Caco-2 (cell line): ENCODE results near the gene C1orf174. TPM values are rescaled to one million over a fixed set of nuclear protein-coding genes. Genes with fewer than 3 reads are reported as not detected.

Source experiments
- Bru-seq: library from RNA; stranded (reverse); fragments of 400-500 nt; gene quantifications from one replicate; lab custom pipeline; 2021; lab: Mats Ljungman, UMichigan
- BruChase-seq, 2 experiments: library from RNA; stranded (reverse); fragments of 400-500 nt; gene quantifications; one replicate each; lab custom pipeline; 2021; lab: Mats Ljungman, UMichigan
- BruUV-seq: library from RNA; stranded (reverse); fragments of 400-500 nt; replicated peaks from 2 replicates; lab custom pipeline; 2021; lab: Mats Ljungman, UMichigan
- CTCF ChIA-PET: fragments of 300-600 bp; sonication (Branson Sonifier 250); formaldehyde crosslinking; loops from one replicate; lab custom pipeline; 2022; ENCODE audit warnings: antibody characterized with exemption; lab: Charles Lee
- POLR2A ChIA-PET: fragments of 300-600 bp; sonication (Branson Sonifier 250); formaldehyde crosslinking; loops from one replicate; lab custom pipeline; 2022; ENCODE audit warnings: antibody characterized with exemption; lab: Charles Lee
- DNase-seq, 2 experiments: peaks; one replicate each; pipeline versions ENCODE4 v3.0.0 to v3.0.0-alpha.2; 2020 to 2022
- H3K27me3 ChIP-seq: replicated peaks from 2 replicates; pipeline ENCODE4 v1.6.0; 2011; ENCODE audit warnings: low read length; ENCODE audit not compliant: control insufficient read depth, insufficient read depth
- H3K36me3 ChIP-seq: 2 replicates; pipeline ENCODE4 v1.5.1; 2011; ENCODE audit warnings: low read length; ENCODE audit not compliant: control insufficient read depth, insufficient read depth
- H3K4me1 ChIP-seq: fragments of 250-450 bp; sonication (Bioruptor Pico); 2 replicates; pipeline ENCODE4 v1.5.1; 2020; ENCODE audit warnings: mild to moderate bottlenecking
- H3K4me3 ChIP-seq: 2 replicates; pipeline ENCODE4 v1.5.1; 2011; ENCODE audit warnings: low read depth, mild to moderate bottlenecking, control low read depth, low read length
- H3K9me3 ChIP-seq: fragments of 250-450 bp; sonication (Bioruptor Pico); 2 replicates; pipeline ENCODE4 v1.5.1; 2020; ENCODE audit warnings: mild to moderate bottlenecking, moderate library complexity
- H3K27ac Mint-ChIP-seq: one replicate; pipeline ENCODE4 v1.8.0; 2022; ENCODE audit warnings: mixed read lengths; ENCODE audit not compliant: unreplicated experiment
- H3K27me3 Mint-ChIP-seq: one replicate; pipeline ENCODE4 v1.8.0; 2022; ENCODE audit warnings: mixed read lengths; ENCODE audit not compliant: insufficient read depth, unreplicated experiment
- H3K36me3 Mint-ChIP-seq: one replicate; pipeline ENCODE4 v1.8.0; 2022; ENCODE audit warnings: mild to moderate bottlenecking, mixed read lengths; ENCODE audit not compliant: insufficient read depth, unreplicated experiment
- H3K4me1 Mint-ChIP-seq: one replicate; pipeline ENCODE4 v1.8.0; 2022; ENCODE audit warnings: low read depth, mixed read lengths; ENCODE audit not compliant: unreplicated experiment
- H3K4me3 Mint-ChIP-seq: one replicate; pipeline ENCODE4 v1.8.0; 2022; ENCODE audit warnings: mild to moderate bottlenecking, moderate library complexity, mixed read lengths; ENCODE audit not compliant: unreplicated experiment
- H3K9me3 Mint-ChIP-seq: one replicate; pipeline ENCODE4 v1.8.0; 2022; ENCODE audit warnings: mixed read lengths; ENCODE audit not compliant: unreplicated experiment
- intact Hi-C: fragments of 100-400 bp; cut with micrococcal nuclease; formaldehyde crosslinking; loops from one replicate; pipeline ENCODE4 v1.10.0; 2022; ENCODE audit not compliant: unreplicated experiment
- long read RNA-seq: library from polyadenylated mRNA; stranded (forward); transcript quantifications from one replicate; pipeline ENCODE4 v2.0.0, GENCODE V29; 2022
- total RNA-seq: library from RNA; stranded (reverse); gene quantifications from 2 replicates; pipeline ENCODE4 v1.2.3, GENCODE V29; 2022
- TF ChIP-seq, protein P1 (sequence below), 2 experiments: fragments of 200-600 bp in 1 of 2; IDR thresholded peaks; 1 replicate in 1 of 2; 2 replicates in 1 of 2; pipeline versions ENCODE4 v1.5.1 to v1.8.0; 2011 to 2022; ENCODE audit warnings: antibody characterized with exemption in 1 of 2, control low read depth in 1 of 2, inconsistent platforms in 1 of 2, low read depth in 1 of 2, low read length in 1 of 2, mild to moderate bottlenecking in 1 of 2, moderate library complexity in 1 of 2; ENCODE audit not compliant: insufficient read depth in 1 of 2, severe bottlenecking in 1 of 2, unreplicated experiment in 1 of 2

Gene C1orf174
- total RNA-seq (19.0 and 19.2 TPM in 2 replicates), Bru-seq, nascent RNA (percentile 71 among the genes with signal in this experiment), BruChase-seq, experiment 1, labeled RNA remaining after a 2-hour chase (percentile 79 among the genes with signal in this experiment), BruChase-seq, experiment 2, labeled RNA remaining after a 6-hour chase (percentile 74 among the genes with signal in this experiment)
- long read RNA-seq, transcript C1orf174-201 (4 exons, 1,666 nt) = major isoform, 50 of 58 reads
- long read RNA-seq, partial matches to known transcripts = 0 of 58 reads
- long read RNA-seq, other reads (novel, unspliced or antisense) = 8 of 58 reads

DNA sequence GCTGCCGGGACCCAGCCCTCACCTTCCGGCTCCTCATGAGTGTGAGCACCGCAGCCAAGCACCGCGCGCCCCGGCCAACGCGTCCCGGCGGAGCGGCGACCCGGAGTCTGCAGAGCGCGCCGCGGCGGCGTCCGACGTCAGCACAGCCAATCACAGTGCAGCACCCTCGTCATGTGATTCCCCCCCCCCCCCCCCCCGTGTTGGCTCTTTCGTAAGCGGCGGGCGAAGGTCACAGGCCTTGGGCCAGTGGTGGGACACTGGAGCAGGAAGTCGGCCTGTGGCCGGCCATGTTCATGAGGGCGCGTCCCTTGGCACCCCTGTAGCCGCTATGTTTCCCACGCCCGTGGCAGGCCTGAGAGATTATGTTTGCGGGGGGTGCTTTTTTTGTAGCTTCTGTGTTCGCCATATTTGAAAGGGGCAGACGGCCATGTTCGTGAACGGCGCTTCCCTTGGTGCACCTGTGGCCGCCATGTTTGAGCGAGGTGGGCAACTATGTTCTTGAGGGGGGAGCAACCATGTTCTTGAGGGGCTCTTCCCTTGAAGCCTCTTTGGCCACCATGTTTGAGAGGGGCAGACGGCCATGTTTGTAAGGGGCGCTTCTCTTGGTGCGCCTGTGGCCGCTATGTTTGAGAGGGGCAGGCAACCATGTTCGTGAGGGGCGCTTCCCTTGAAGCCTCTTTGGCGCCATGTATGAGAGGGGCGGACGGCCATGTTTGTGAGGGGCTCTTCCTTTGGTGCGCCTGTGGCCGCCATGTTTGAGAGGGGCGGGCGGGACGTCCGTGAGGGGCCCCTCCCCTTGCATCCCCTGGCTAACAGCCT, at the start of gene C1orf174:
Gene C1orf174, minus strand, starts transcription at position 123 of the 819 bp plus-strand sequence. Its CDS starts 86 bp downstream, at position 37.
- Histone ChIP-seq H3K36me3 (no peaks in the 10 kb centered on the region), H3K4me3 (peak within 1 kb of the TSS; percentile 74), H3K4me1 (no peaks in the 10 kb centered on the region; the same call in 1 of the 2 replicates), H3K27me3 (no peaks in the 10 kb centered on the region), H3K9me3 (no peaks in the 10 kb centered on the region)
- Mint-ChIP-seq H3K27me3 (no peaks in the 10 kb centered on the region), H3K4me3 (peak within 1 kb of the TSS; percentile 81), H3K9me3 (no peaks in the 10 kb centered on the region), H3K36me3 (peaks cover 6% of the 10 kb centered on the region), H3K4me1 (peaks cover 7% of the 10 kb centered on the region), H3K27ac (peak within 1 kb of the TSS; percentile 95)
- CTCF ChIA-PET = interaction anchor here (0.6 to 1.0 kb wide), 4 partner anchors 11 to 309 kb away, joined by 3 to 12 read pairs (median 6); partner anchors contain the start of genes CEP104 and DFFB
- TF ChIP-seq, protein P1, sequence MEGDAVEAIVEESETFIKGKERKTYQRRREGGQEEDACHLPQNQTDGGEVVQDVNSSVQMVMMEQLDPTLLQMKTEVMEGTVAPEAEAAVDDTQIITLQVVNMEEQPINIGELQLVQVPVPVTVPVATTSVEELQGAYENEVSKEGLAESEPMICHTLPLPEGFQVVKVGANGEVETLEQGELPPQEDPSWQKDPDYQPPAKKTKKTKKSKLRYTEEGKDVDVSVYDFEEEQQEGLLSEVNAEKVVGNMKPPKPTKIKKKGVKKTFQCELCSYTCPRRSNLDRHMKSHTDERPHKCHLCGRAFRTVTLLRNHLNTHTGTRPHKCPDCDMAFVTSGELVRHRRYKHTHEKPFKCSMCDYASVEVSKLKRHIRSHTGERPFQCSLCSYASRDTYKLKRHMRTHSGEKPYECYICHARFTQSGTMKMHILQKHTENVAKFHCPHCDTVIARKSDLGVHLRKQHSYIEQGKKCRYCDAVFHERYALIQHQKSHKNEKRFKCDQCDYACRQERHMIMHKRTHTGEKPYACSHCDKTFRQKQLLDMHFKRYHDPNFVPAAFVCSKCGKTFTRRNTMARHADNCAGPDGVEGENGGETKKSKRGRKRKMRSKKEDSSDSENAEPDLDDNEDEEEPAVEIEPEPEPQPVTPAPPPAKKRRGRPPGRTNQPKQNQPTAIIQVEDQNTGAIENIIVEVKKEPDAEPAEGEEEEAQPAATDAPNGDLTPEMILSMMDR (IDR thresholded peaks at IDR 0.05; ENCODE audit: insufficient read depth in 1 of 2, low read depth in 1 of 2, low read length in 1 of 2, severe bottlenecking in 1 of 2, unreplicated experiment in 1 of 2) = no peak
- intact Hi-C loops = loop anchor here (1.0 kb wide), 1 partner anchor 43 kb away; the partner anchor contains the start of genes CEP104 and DFFB
- TSS peak; percentile 62 for BruUV-seq
- peak; percentile 89 to 94 for DNase-seq
- POLR2A ChIA-PET = interaction anchor here (0.7 to 0.8 kb wide), 2 partner anchors 35 to 886 kb away, joined by 3 to 9 read pairs; no protein-coding TSS in a partner anchor

DNA sequence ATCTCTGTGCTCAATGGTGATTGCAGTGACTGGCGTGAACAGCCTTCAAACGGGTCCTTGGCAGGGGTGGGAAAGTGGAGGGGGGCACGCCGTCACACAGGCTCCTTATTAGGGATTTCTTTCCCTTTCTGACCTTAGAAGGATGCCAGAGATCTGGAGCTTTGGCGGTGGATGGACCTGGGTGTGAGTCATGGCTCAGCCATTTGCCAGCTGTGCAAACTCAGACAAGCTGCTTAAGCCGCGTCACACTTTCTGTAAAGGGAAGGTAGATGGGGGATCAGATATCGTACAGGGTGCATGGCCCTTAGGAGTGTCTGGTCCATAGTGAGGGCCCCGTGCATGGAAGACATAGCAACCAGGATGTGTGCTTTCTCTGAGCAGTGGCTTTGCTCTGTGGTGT, 48.3 kb upstream of the C1orf174 start:
- no peak overlapping the region for H3K4me3 ChIP-seq
- no TSS peak for BruUV-seq
- DNase-seq = no peak
- no peaks in the 10 kb centered on the region for H3K4me1 ChIP-seq
- H3K9me3 ChIP-seq = no peaks in the 10 kb centered on the region; the same call in 1 of the 2 replicates
- Mint-ChIP-seq H3K36me3 (no peaks in the 10 kb centered on the region), H3K27me3 (peaks cover 10% of the 10 kb centered on the region), H3K9me3 (no peaks in the 10 kb centered on the region), H3K4me1 (no peaks in the 10 kb centered on the region), H3K4me3 (no peak overlapping the region), H3K27ac (no peak overlapping the region)
- H3K36me3 ChIP-seq = no peaks in the 10 kb centered on the region
- CTCF ChIA-PET = no interaction called here
- H3K27me3 ChIP-seq = no peaks in the 10 kb centered on the region
- intact Hi-C loops = no loop called here
- POLR2A ChIA-PET = no interaction called here
- TF ChIP-seq, protein P1 (IDR thresholded peaks at IDR 0.05; ENCODE audit: insufficient read depth in 1 of 2, low read depth in 1 of 2, low read length in 1 of 2, severe bottlenecking in 1 of 2, unreplicated experiment in 1 of 2) = no peak
